Astrocyte (in vitro differentiated cells and primary cell): ENCODE data around the gene TM7SF3. TPM values are rescaled to one million over a fixed set of nuclear protein-coding genes. Genes with fewer than 3 reads are reported as not detected.

Experiments
- DNase-seq: peaks from one replicate; pipeline ENCODE4 v3.0.0-alpha.2; 2010; ENCODE audit warnings: low read depth
- FAIRE-seq: peaks from 2 replicates; lab custom pipeline; 2011; peaks lifted over from hg19 to GRCh38; lab: Jason Lieb, UNC
- H2AFZ ChIP-seq: 2 replicates; pipeline ENCODE4 v1.6.0; 2012; ENCODE audit warnings: low read depth, low read length, inconsistent platforms
- H3K27ac ChIP-seq: 2 replicates; pipeline ENCODE4 v1.5.1; 2011; ENCODE audit warnings: low read depth, low read length, inconsistent platforms
- H3K27me3 ChIP-seq: 2 replicates; pipeline ENCODE4 v1.6.0; 2011; ENCODE audit warnings: low read length, inconsistent platforms; ENCODE audit not compliant: insufficient read depth
- H3K36me3 ChIP-seq: 2 replicates; pipeline ENCODE4 v1.5.1; 2011; ENCODE audit warnings: low read length, inconsistent platforms; ENCODE audit not compliant: insufficient read depth
- H3K4me1 ChIP-seq: 2 replicates; pipeline ENCODE4 v1.5.1; 2011; ENCODE audit warnings: low read length, inconsistent platforms; ENCODE audit not compliant: insufficient read depth
- H3K4me2 ChIP-seq: 2 replicates; pipeline ENCODE4 v1.6.0; 2012; ENCODE audit warnings: low read length, inconsistent platforms
- H3K4me3 ChIP-seq: 2 replicates; pipeline ENCODE4 v1.5.1; 2011; ENCODE audit warnings: low read depth, mild to moderate bottlenecking, low read length, inconsistent platforms; ENCODE audit not compliant: insufficient read depth
- H3K79me2 ChIP-seq: 2 replicates; pipeline ENCODE4 v1.6.0; 2012; ENCODE audit warnings: mild to moderate bottlenecking, low read length, inconsistent platforms; ENCODE audit not compliant: insufficient read depth
- H3K9ac ChIP-seq: 2 replicates; pipeline ENCODE4 v1.6.0; 2012; ENCODE audit warnings: mild to moderate bottlenecking, low read length, inconsistent platforms
- H3K9me3 ChIP-seq: 2 replicates; pipeline ENCODE4 v1.5.1; 2012; ENCODE audit warnings: low read depth, mild to moderate bottlenecking, low read length, inconsistent platforms; ENCODE audit not compliant: insufficient read depth
- H4K20me1 ChIP-seq: 2 replicates; pipeline ENCODE4 v1.6.0; 2012; ENCODE audit warnings: low read length, inconsistent platforms; ENCODE audit not compliant: insufficient read depth
- H3K27ac Mint-ChIP-seq: one replicate; pipeline ENCODE4 v1.8.0; 2021; ENCODE audit warnings: mild to moderate bottlenecking, mixed read lengths; ENCODE audit not compliant: unreplicated experiment
- H3K27me3 Mint-ChIP-seq: one replicate; pipeline ENCODE4 v1.8.0; 2021; ENCODE audit warnings: low read depth, mixed read lengths; ENCODE audit not compliant: unreplicated experiment
- H3K36me3 Mint-ChIP-seq: one replicate; pipeline ENCODE4 v1.8.0; 2021; ENCODE audit warnings: low read depth, mixed read lengths; ENCODE audit not compliant: unreplicated experiment
- H3K4me1 Mint-ChIP-seq: one replicate; pipeline ENCODE4 v1.8.0; 2021; ENCODE audit warnings: low read depth, mixed read lengths; ENCODE audit not compliant: unreplicated experiment
- H3K4me3 Mint-ChIP-seq: one replicate; pipeline ENCODE4 v1.8.0; 2021; ENCODE audit warnings: mild to moderate bottlenecking, moderate library complexity, mixed read lengths; ENCODE audit not compliant: unreplicated experiment
- H3K9me3 Mint-ChIP-seq: one replicate; pipeline ENCODE4 v1.8.0; 2021; ENCODE audit warnings: mild to moderate bottlenecking, mixed read lengths; ENCODE audit not compliant: unreplicated experiment
- EZH2 ChIP-seq: IDR thresholded peaks from 2 replicates; pipeline ENCODE4 v1.6.1; 2012; ENCODE audit warnings: mild to moderate bottlenecking, low read length, inconsistent platforms; ENCODE audit not compliant: insufficient read depth
- total RNA-seq: library from RNA; stranded (reverse); gene quantifications from 2 replicates; pipeline ENCODE4 v1.2.1, GENCODE V29; 2021
- TF ChIP-seq, protein P1 (sequence below): IDR thresholded peaks from 2 replicates; pipeline ENCODE4 v1.5.1; 2011; ENCODE audit warnings: low read depth, mild to moderate bottlenecking, inconsistent platforms, low read length, moderate library complexity; ENCODE audit not compliant: insufficient read depth

TM7SF3 gene
- total RNA-seq, 1 donor from 2014 or later = 104 TPM

DNA sequence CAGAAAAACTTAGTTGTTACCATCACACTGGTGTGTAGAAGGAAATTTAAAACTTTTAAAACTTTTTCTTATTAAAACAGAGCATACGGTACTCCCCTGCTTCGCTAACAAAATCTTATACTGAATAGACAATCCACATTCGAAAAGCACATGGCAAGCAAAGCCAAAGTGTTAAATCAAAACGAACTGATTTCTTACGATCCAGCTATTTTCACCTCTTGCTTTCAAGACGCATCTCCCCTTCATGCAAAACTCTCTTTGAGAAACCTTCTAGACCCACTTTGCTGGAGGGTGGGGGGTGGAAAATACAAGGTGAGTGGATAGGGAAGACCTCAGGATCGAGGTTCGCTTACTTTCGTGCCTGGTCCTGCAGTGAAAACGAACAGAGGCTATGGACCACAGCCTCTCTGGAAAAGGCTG lies 76.7 kb downstream of the TM7SF3 start:
- no peak for FAIRE-seq
- DNase-seq = no peak
- peaks cover under 1% of the 10 kb centered on the region for H3K36me3 ChIP-seq
- peak overlapping the region; percentile 96 for H3K27ac ChIP-seq
- H3K27me3 ChIP-seq = no peaks in the 10 kb centered on the region
- peak overlapping the region; percentile 99 for H3K4me3 Mint-ChIP-seq
- H3K4me2 ChIP-seq = peak overlapping the region; percentile 90
- H3K79me2 ChIP-seq = peaks cover 93% of the 10 kb centered on the region
- H3K4me3 ChIP-seq = peak overlapping the region; percentile 97
- H3K9me3 ChIP-seq = no peaks in the 10 kb centered on the region
- peaks cover 46% of the 10 kb centered on the region for H4K20me1 ChIP-seq
- no peaks in the 10 kb centered on the region for H3K27me3 Mint-ChIP-seq
- H3K9ac ChIP-seq = peak overlapping the region; percentile 97
- no peaks in the 10 kb centered on the region for H3K9me3 Mint-ChIP-seq
- H3K36me3 Mint-ChIP-seq = no peaks in the 10 kb centered on the region
- H3K4me1 Mint-ChIP-seq = peaks cover 23% of the 10 kb centered on the region
- H2AFZ ChIP-seq = peak overlapping the region; percentile 67
- H3K4me1 ChIP-seq = peaks cover 26% of the 10 kb centered on the region
- TF ChIP-seq EZH2 = no peak
- TF ChIP-seq, protein P1, sequence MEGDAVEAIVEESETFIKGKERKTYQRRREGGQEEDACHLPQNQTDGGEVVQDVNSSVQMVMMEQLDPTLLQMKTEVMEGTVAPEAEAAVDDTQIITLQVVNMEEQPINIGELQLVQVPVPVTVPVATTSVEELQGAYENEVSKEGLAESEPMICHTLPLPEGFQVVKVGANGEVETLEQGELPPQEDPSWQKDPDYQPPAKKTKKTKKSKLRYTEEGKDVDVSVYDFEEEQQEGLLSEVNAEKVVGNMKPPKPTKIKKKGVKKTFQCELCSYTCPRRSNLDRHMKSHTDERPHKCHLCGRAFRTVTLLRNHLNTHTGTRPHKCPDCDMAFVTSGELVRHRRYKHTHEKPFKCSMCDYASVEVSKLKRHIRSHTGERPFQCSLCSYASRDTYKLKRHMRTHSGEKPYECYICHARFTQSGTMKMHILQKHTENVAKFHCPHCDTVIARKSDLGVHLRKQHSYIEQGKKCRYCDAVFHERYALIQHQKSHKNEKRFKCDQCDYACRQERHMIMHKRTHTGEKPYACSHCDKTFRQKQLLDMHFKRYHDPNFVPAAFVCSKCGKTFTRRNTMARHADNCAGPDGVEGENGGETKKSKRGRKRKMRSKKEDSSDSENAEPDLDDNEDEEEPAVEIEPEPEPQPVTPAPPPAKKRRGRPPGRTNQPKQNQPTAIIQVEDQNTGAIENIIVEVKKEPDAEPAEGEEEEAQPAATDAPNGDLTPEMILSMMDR = no peak
- H3K27ac Mint-ChIP-seq = peak overlapping the region; percentile 99

DNA sequence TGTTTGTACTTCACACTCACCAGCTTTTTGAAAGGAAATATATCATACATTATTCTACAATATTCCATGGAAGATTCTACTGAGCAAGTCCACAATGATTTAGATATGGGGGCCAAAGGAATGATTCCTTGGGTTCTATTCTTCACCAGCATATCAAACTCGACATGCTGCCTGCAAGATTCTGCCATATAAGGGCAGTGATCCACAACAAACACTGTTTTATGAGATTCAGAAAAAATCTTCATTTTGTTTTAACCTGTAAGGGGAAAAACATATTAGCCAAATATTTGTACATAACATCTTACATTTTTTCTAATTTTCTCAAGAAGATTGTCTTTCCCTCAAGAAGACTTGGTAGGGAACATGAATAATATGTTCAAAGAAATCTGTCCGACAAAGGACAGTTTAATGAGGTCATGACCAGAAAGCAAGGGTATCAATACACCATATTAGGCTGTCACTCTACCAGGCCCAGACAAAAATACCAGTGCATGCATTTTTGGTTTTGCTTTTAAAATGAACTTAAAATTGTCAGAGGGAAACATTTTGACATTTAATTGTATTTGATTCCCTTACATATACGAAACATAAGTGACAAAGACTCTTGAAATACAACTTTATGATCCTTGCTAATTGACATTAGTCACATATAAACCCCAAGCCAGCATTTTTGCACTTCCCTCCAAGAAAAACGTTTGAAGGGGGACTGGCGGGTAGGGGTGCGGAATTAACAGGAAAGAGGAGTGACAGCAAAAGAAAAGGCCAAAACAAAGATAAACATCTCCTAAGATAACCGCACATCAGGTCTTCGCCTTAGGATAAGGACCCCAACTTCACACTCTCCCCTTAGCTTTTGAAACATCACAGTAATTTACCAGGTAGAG lies 77.4 kb downstream of the TM7SF3 start:
- peak overlapping the region; percentile 97 for H3K4me3 ChIP-seq
- H4K20me1 ChIP-seq = peaks cover 40% of the 10 kb centered on the region
- FAIRE-seq = no peak
- peaks cover 92% of the 10 kb centered on the region for H3K79me2 ChIP-seq
- H2AFZ ChIP-seq = no peak overlapping the region
- H3K36me3 ChIP-seq = peaks cover 5% of the 10 kb centered on the region
- Mint-ChIP-seq H3K4me1 (peaks cover 23% of the 10 kb centered on the region), H3K27ac (peak overlapping the region; percentile 99), H3K4me3 (peak overlapping the region; percentile 99), H3K36me3 (no peaks in the 10 kb centered on the region), H3K27me3 (no peaks in the 10 kb centered on the region), H3K9me3 (no peaks in the 10 kb centered on the region)
- TF ChIP-seq EZH2 = no peak
- TF ChIP-seq, protein P1 = no peak
- no peaks in the 10 kb centered on the region for H3K27me3 ChIP-seq
- H3K27ac ChIP-seq = peak overlapping the region; percentile 96
- H3K9me3 ChIP-seq = no peaks in the 10 kb centered on the region
- peak overlapping the region; percentile 97 for H3K9ac ChIP-seq
- H3K4me1 ChIP-seq = peaks cover 26% of the 10 kb centered on the region
- no peak for DNase-seq
- H3K4me2 ChIP-seq = peak overlapping the region; percentile 90
